Suppressor macrophage treated with lipopolysaccharide for 4 hours (primary cell): ENCODE data around the gene LMX1A.

Experiments
- DNase-seq: peaks from one replicate; pipeline ENCODE4 v3.0.0-alpha.2; 2020

LMX1A gene

GRCh38 chr1:165355977-165356811 lies at the start of gene LMX1A:
Gene LMX1A (minus strand): TSS chr1:165356715. CDS start chr1:165355559, 1,156 bp downstream.
- DNase-seq = no peak

- DNase-seq = peak; percentile 25
These were observed 47.4 kb upstream of the LMX1A start for GRCh38 chr1:165403835-165404482.

GRCh38 chr1:165402517-165403111 lies 46.1 kb upstream of the LMX1A start:
- no peak for DNase-seq

- peak; percentile 23 for DNase-seq
These were observed 41.4 kb upstream of the LMX1A start for GRCh38 chr1:165397944-165398343.

GRCh38 chr1:165395901-165396300 lies 39.4 kb upstream of the LMX1A start:
- DNase-seq = no peak

- DNase-seq = no peak
These were observed 39.0 kb upstream of the LMX1A start for GRCh38 chr1:165395478-165395877.

- peak; percentile 89 for DNase-seq
These were observed 36.4 kb upstream of the LMX1A start for GRCh38 chr1:165392634-165393571.

GRCh38 chr1:165389609-165390008 lies 33.1 kb upstream of the LMX1A start:
- DNase-seq = no peak

- no peak for DNase-seq
These were observed 31.4 kb upstream of the LMX1A start for GRCh38 chr1:165387961-165388360.

- no peak for DNase-seq
These were observed 31.0 kb upstream of the LMX1A start for GRCh38 chr1:165387505-165387904.

- DNase-seq = no peak
These were observed 27.3 kb upstream of the LMX1A start for GRCh38 chr1:165383599-165384405.

- no peak for DNase-seq
These were observed 26.6 kb upstream of the LMX1A start for GRCh38 chr1:165383067-165383466.

GRCh38 chr1:165381745-165382505 lies 25.4 kb upstream of the LMX1A start:
- DNase-seq = no peak

GRCh38 chr1:165376811-165377311 lies 20.3 kb upstream of the LMX1A start:
- DNase-seq = no peak

- peak; percentile 56 for DNase-seq
These were observed 19.7 kb upstream of the LMX1A start for GRCh38 chr1:165376041-165376810.

GRCh38 chr1:165375623-165376022 lies 19.1 kb upstream of the LMX1A start:
- DNase-seq = no peak

- DNase-seq = peak; percentile 13
These were observed 15.2 kb upstream of the LMX1A start for GRCh38 chr1:165371588-165372225.

GRCh38 chr1:165369255-165369848 lies 12.8 kb upstream of the LMX1A start:
- peak; percentile 63 for DNase-seq

GRCh38 chr1:165367375-165367993 lies 11.0 kb upstream of the LMX1A start:
- peak; percentile 78 for DNase-seq
